ENCODE measurements around the gene USP2. TPM values are rescaled to one million over a fixed set of nuclear protein-coding genes. Genes with fewer than 3 reads are reported as not detected.
A peak's percentile ranks its signal among the peaks of the same experiment; 100 is the strongest.

Gene USP2
- total RNA-seq, 1 experiment from 2014 or later = 14.4 TPM

DNA sequence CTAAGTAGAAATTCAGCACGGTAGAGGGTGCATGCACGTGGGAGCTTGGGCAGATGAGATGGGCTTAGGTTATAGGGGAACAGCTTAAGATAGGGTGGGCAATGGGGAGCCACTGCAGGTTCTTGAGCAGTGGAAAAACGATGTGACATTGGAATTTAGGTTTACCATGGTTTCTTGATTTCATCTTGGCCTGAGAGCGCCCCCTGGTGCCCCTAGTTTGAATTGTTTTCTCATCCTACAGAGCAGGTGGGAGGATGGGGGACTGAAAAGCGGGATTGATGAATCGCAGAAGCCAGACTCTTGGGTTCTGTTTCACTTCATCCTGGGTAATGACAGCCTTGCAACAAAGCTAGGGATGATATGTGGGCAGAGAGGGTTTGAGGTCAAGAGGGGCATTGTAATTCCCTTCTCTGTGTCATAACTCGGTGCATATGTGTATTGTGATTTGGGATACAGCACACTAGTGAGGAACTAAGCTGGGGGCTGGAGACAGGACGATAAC is 57.9 kb downstream of the USP2 start:
- H3K27ac Mint-ChIP-seq (ENCODE audit: unreplicated experiment) = no peak overlapping the region
- Histone ChIP-seq H3K4me3 (ENCODE audit: low read depth, low read length) (no peak overlapping the region), H3K27me3 (replicated peaks; ENCODE audit: control insufficient read depth, insufficient read depth, low read length) (no peaks in the 10 kb centered on the region), H3K9me3 (no peaks in the 10 kb centered on the region), H3K36me3 (ENCODE audit: control insufficient read depth, insufficient read depth, low read length) (no peaks in the 10 kb centered on the region), H3K4me1 (peaks cover 24% of the 10 kb centered on the region)
- H3K4me1 Mint-ChIP-seq (ENCODE audit: low read depth, unreplicated experiment) = no peaks in the 10 kb centered on the region
- H3K4me3 Mint-ChIP-seq (ENCODE audit: unreplicated experiment) = no peak overlapping the region
- intact Hi-C loops (cut with micrococcal nuclease; ENCODE audit: unreplicated experiment) = loop anchor here (1.0 kb wide), 1 partner anchor 178 kb away; no protein-coding TSS in a partner anchor
- peak; percentile 82 to 89 for DNase-seq
- TF ChIP-seq, protein P1, sequence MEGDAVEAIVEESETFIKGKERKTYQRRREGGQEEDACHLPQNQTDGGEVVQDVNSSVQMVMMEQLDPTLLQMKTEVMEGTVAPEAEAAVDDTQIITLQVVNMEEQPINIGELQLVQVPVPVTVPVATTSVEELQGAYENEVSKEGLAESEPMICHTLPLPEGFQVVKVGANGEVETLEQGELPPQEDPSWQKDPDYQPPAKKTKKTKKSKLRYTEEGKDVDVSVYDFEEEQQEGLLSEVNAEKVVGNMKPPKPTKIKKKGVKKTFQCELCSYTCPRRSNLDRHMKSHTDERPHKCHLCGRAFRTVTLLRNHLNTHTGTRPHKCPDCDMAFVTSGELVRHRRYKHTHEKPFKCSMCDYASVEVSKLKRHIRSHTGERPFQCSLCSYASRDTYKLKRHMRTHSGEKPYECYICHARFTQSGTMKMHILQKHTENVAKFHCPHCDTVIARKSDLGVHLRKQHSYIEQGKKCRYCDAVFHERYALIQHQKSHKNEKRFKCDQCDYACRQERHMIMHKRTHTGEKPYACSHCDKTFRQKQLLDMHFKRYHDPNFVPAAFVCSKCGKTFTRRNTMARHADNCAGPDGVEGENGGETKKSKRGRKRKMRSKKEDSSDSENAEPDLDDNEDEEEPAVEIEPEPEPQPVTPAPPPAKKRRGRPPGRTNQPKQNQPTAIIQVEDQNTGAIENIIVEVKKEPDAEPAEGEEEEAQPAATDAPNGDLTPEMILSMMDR (IDR thresholded peaks at IDR 0.05; ENCODE audit: insufficient read depth in 1 of 2, low read depth in 1 of 2, low read length in 1 of 2, severe bottlenecking in 1 of 2, unreplicated experiment in 1 of 2) = peak; percentile 84 to 95
- ChIA-PET CTCF (interaction anchor here (0.5 to 4.1 kb wide), 15 partner anchors 8 to 280 kb away, joined by 3 to 51 read pairs (median 5); partner anchors contain the start of genes CBL, DPAGT1, RNF26 and USP2), POLR2A (no interaction called here)
- no peaks in the 10 kb centered on the region for H3K9me3 Mint-ChIP-seq (ENCODE audit: unreplicated experiment)
- no peaks in the 10 kb centered on the region for H3K27me3 Mint-ChIP-seq (ENCODE audit: insufficient read depth, unreplicated experiment)
- no TSS peak for BruUV-seq (replicated peaks)
- no peaks in the 10 kb centered on the region for H3K36me3 Mint-ChIP-seq (ENCODE audit: insufficient read depth, unreplicated experiment)

DNA sequence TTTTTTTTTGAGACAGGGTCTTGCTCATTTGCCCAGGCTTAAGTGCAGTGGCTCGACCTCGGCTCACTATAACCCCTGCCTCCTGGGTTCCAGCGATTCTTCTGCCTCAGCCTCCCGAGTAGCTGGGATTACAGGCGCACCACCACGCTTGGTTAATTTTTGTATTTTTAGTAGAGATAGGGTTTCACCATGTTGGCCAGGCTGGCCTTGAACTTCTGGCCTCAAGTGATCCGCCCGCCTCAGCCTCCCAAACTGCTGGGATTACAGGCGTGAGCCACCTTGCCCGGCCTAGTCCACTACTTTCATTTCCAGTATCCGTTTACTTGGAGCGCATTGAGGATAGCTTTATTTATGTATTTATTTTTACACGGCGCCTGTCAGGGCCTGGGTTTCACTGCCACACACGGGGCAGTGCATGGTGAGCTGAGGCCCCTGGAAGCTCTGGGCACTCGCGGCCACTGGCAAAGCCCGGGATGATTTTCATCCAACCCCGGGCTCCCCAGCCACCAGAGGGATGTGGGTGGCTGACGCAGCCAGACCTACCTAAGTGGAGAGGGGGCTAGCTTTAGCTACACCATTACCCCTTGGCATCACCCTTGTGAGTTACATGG is 58.5 kb downstream of the USP2 start:
- Histone ChIP-seq H3K36me3 (ENCODE audit: control insufficient read depth, insufficient read depth, low read length) (no peaks in the 10 kb centered on the region), H3K9me3 (no peaks in the 10 kb centered on the region), H3K4me3 (ENCODE audit: low read depth, low read length) (no peak overlapping the region), H3K27me3 (replicated peaks; ENCODE audit: control insufficient read depth, insufficient read depth, low read length) (no peaks in the 10 kb centered on the region), H3K4me1 (peaks cover 25% of the 10 kb centered on the region)
- Mint-ChIP-seq H3K4me3 (ENCODE audit: unreplicated experiment) (no peak overlapping the region), H3K4me1 (ENCODE audit: low read depth, unreplicated experiment) (no peaks in the 10 kb centered on the region), H3K27me3 (ENCODE audit: insufficient read depth, unreplicated experiment) (no peaks in the 10 kb centered on the region), H3K9me3 (ENCODE audit: unreplicated experiment) (no peaks in the 10 kb centered on the region), H3K36me3 (ENCODE audit: insufficient read depth, unreplicated experiment) (no peaks in the 10 kb centered on the region), H3K27ac (ENCODE audit: unreplicated experiment) (no peak overlapping the region)
- ChIA-PET CTCF (interaction anchor here (0.5 to 4.1 kb wide), 14 partner anchors 8 to 279 kb away, joined by 3 to 51 read pairs (median 8); partner anchors contain the start of genes CBL, RNF26 and USP2), POLR2A (no interaction called here)
- DNase-seq = no peak
- intact Hi-C loops (cut with micrococcal nuclease; ENCODE audit: unreplicated experiment) = loop anchor here (1.0 kb wide), 1 partner anchor 178 kb away; no protein-coding TSS in a partner anchor
- BruUV-seq (replicated peaks) = no TSS peak
- TF ChIP-seq, protein P1 (IDR thresholded peaks at IDR 0.05; ENCODE audit: insufficient read depth in 1 of 2, low read depth in 1 of 2, low read length in 1 of 2, severe bottlenecking in 1 of 2, unreplicated experiment in 1 of 2) = no peak

DNA sequence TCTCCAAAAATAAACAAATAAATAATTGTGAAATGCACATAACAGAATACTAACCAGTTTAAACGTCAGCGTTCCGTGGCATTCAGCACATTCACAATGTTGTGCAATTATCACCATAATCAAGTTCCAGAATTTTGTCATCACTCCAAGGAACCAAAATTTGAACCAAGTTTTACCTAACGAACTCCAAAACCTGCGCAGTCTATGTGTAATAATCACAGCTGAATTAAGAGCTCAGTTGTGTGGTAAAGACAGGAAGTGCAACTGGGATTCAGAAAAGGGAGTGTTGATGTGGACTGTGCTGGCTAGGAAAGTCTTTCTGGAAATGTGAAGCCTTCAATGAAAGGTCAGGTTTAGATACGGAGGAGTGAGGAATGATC is 59.1 kb downstream of the USP2 start:
- Mint-ChIP-seq H3K9me3 (ENCODE audit: unreplicated experiment) (no peaks in the 10 kb centered on the region), H3K36me3 (ENCODE audit: insufficient read depth, unreplicated experiment) (no peaks in the 10 kb centered on the region), H3K27me3 (ENCODE audit: insufficient read depth, unreplicated experiment) (no peaks in the 10 kb centered on the region), H3K27ac (ENCODE audit: unreplicated experiment) (no peak overlapping the region), H3K4me1 (ENCODE audit: low read depth, unreplicated experiment) (no peaks in the 10 kb centered on the region), H3K4me3 (ENCODE audit: unreplicated experiment) (no peak overlapping the region)
- TF ChIP-seq, protein P1 (IDR thresholded peaks at IDR 0.05; ENCODE audit: insufficient read depth in 1 of 2, low read depth in 1 of 2, low read length in 1 of 2, severe bottlenecking in 1 of 2, unreplicated experiment in 1 of 2) = peak in 1 of 2 experiments; percentile 7
- Histone ChIP-seq H3K27me3 (replicated peaks; ENCODE audit: control insufficient read depth, insufficient read depth, low read length) (no peaks in the 10 kb centered on the region), H3K36me3 (ENCODE audit: control insufficient read depth, insufficient read depth, low read length) (no peaks in the 10 kb centered on the region), H3K4me3 (ENCODE audit: low read depth, low read length) (no peak overlapping the region), H3K4me1 (peaks cover 25% of the 10 kb centered on the region), H3K9me3 (no peaks in the 10 kb centered on the region)
- CTCF ChIA-PET = interaction anchor here (0.7 to 4.1 kb wide), 14 partner anchors 9 to 152 kb away, joined by 3 to 51 read pairs (median 6); partner anchors contain the start of genes CBL, RNF26 and USP2
- POLR2A ChIA-PET = interaction anchor here (0.5 kb wide), 1 partner anchor 16 kb away, joined by 4 read pairs; no protein-coding TSS in a partner anchor
- intact Hi-C loops (cut with micrococcal nuclease; ENCODE audit: unreplicated experiment) = no loop called here
- BruUV-seq (replicated peaks) = no TSS peak
- peak; percentile 6 to 19 for DNase-seq
